Measurements from ENCODE around the gene DDIT4.

GRCh38 chr10:72321248-72322029 is 47.7 kb downstream of the DDIT4 start:
- TF ChIP-seq CTCF (IDR thresholded peaks at IDR 0.05) (no peak), POLR2A (IDR thresholded peaks at IDR 0.05) (no peak)

Data from adrenal gland (tissue), 5 donors.